ENCODE results near the gene KIAA0825.

The KIAA0825 gene

GRCh38 chr5:94621763-94622162 is 3.4 kb upstream of the KIAA0825 start:
- no peak overlapping the region for H3K4me3 ChIP-seq (replicated peaks; ENCODE audit: low read depth, low read length)
- TF ChIP-seq CTCF (IDR thresholded peaks at IDR 0.05; ENCODE audit: low read depth, low read length, missing control alignments): no peak
- DNase-seq (ENCODE audit: extremely low read depth, low read depth): no peak

- H3K4me3 ChIP-seq (replicated peaks; ENCODE audit: low read depth, low read length): no peak overlapping the region
Measured at GRCh38 chr5:94620256-94620655, 1.9 kb upstream of the KIAA0825 start.

GRCh38 chr5:94618029-94618492 is 343 bp downstream of the KIAA0825 start:
- peak overlapping the region; percentile 78 for H3K4me3 ChIP-seq (replicated peaks; ENCODE audit: low read depth, low read length)
- peak; percentile 33 for DNase-seq (ENCODE audit: extremely low read depth, low read depth)
- TF ChIP-seq CTCF (IDR thresholded peaks at IDR 0.05; ENCODE audit: low read depth, low read length, missing control alignments): no peak

More at GRCh38 chr5:94620256-94620655, 1.9 kb upstream of the KIAA0825 start:
- no peak for TF ChIP-seq CTCF (IDR thresholded peaks at IDR 0.05; ENCODE audit: low read depth, low read length, missing control alignments)
- DNase-seq (ENCODE audit: extremely low read depth, low read depth): no peak

- no peak overlapping the region for H3K4me3 ChIP-seq (replicated peaks; ENCODE audit: low read depth, low read length)
- TF ChIP-seq CTCF (IDR thresholded peaks at IDR 0.05; ENCODE audit: low read depth, low read length, missing control alignments): no peak
- no peak for DNase-seq (ENCODE audit: extremely low read depth, low read depth)
Measured at GRCh38 chr5:94615862-94616261, 2.5 kb downstream of the KIAA0825 start.

- H3K4me3 ChIP-seq (replicated peaks; ENCODE audit: low read depth, low read length): no peak overlapping the region
- no peak for DNase-seq (ENCODE audit: extremely low read depth, low read depth)
- no peak for TF ChIP-seq CTCF (IDR thresholded peaks at IDR 0.05; ENCODE audit: low read depth, low read length, missing control alignments)
Measured at GRCh38 chr5:94614156-94614805, 4.1 kb downstream of the KIAA0825 start.

- H3K4me3 ChIP-seq (replicated peaks; ENCODE audit: low read depth, low read length): no peak overlapping the region
- DNase-seq (ENCODE audit: extremely low read depth, low read depth): no peak
- peak; percentile 15 for TF ChIP-seq CTCF (IDR thresholded peaks at IDR 0.05; ENCODE audit: low read depth, low read length, missing control alignments)
Measured at GRCh38 chr5:94613583-94613982, 4.8 kb downstream of the KIAA0825 start.
